HG03520 (cell line): ENCODE measurements around the gene RBM33.

Experiments
- ATAC-seq: cut with Tn5 transposase; IDR thresholded peaks from one replicate; pipeline ENCODE4 v1.9.1; 2021; ENCODE audit warnings: mild to moderate bottlenecking, moderate library complexity; ENCODE audit not compliant: unreplicated experiment

The RBM33 gene

DNA sequence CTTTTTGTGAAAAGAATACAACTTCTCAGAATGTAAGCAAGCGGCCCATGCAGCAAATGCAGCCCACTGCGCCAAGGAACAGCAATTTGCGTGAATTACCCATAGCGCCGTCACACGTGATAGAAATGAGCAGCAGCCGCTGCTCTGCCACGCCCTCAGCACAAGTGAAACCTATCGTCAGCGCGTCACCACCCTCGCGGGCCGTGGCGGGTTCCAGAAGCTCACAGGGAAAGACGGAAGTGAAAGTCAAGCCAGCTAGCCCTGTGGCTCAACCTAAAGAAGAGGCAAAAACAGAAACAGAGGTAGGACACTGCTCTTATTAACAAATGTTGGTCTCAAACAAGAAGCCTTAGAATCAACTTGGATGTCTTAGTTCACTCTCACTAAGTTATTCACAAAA lies 97.3 kb downstream of the RBM33 start:
- ATAC-seq, result no peak

GRCh38 chr7:155743177-155743576 lies 98.7 kb downstream of the RBM33 start:
- no peak for ATAC-seq

GRCh38 chr7:155744971-155745683 lies 100.7 kb downstream of the RBM33 start:
- ATAC-seq, result no peak

DNA sequence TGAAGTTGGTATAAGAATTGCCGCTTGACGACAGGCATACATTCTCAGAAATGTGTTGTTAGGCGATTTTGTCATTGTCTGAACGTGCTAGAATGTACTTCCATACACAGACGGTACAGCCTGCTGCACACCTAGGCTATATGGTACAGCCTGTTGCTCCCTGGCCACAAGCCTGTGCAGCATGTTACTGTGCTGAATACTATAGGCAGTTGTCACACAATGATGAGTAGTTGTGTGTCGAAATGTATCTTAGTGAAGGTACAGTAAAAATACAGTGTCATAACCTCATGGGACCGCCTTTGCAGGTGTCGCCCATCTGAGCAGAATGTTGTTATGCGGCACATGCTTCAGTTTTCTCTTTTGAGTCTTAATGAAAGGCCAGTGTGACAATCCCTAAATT lies 101.3 kb downstream of the RBM33 start:
- ATAC-seq, result peak; percentile 7

DNA sequence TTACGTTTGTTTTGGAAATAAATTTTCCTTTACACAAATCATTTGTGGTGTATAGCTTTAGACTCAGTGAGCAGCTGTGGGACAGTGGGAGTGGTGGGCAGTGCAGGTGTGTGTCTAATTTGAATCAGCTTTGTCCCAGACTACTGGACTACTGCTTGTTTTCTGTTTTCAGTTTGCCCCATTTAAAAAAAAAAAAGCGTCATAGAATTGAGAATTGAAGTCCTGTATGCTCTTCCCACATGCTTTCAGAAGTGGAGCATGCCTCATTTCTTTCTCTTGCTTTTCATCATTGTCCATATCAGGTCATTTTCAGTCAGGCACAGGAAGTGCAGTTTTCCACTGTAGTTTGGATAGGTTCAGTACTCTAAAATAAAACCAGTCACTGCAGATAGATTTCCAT lies 101.7 kb downstream of the RBM33 start:
- ATAC-seq, result peak; percentile 64

DNA sequence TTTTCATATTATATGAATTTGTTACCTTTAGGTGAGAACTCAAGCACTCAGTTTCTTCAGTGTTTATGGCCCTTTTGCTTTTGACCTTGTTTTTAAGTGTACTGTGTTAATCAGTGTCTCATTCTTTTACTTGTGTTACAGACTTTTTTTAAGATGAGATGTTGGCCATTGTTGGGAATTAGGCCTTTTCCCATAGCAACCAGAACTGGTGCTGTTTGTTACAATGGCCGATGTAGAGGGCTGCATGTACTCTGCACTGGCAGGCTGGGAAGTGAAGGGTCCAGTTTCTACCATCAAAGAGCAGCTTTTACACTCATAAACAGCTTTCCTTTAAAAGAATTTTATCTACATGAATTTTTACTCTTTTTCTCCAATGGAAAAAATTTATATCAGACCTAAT lies 102.7 kb downstream of the RBM33 start:
- ATAC-seq, result no peak

DNA sequence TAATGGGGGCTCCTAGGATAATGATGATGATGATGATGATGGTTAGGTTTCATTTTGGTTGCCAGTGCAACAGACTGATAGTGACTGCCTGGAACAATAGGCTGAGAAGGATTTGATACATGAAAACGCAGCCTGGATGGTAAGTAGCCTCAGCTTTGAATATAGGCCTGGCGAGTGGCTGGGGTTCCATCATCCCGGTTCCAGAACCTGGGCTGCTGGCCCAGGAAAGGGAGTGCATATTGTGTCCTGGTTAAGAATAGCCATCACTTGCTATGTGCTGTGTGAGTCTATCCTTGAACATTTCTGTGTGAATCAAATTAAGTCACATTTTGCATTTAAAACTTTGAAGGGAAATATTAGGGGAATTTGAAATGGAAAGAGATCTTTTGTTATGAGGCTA lies 105.1 kb downstream of the RBM33 start:
- ATAC-seq, result no peak

GRCh38 chr7:155750255-155751125 lies 106.0 kb downstream of the RBM33 start:
- ATAC-seq, result no peak

- ATAC-seq, result no peak
Measured at GRCh38 chr7:155751409-155751808, 106.9 kb downstream of the RBM33 start.

DNA sequence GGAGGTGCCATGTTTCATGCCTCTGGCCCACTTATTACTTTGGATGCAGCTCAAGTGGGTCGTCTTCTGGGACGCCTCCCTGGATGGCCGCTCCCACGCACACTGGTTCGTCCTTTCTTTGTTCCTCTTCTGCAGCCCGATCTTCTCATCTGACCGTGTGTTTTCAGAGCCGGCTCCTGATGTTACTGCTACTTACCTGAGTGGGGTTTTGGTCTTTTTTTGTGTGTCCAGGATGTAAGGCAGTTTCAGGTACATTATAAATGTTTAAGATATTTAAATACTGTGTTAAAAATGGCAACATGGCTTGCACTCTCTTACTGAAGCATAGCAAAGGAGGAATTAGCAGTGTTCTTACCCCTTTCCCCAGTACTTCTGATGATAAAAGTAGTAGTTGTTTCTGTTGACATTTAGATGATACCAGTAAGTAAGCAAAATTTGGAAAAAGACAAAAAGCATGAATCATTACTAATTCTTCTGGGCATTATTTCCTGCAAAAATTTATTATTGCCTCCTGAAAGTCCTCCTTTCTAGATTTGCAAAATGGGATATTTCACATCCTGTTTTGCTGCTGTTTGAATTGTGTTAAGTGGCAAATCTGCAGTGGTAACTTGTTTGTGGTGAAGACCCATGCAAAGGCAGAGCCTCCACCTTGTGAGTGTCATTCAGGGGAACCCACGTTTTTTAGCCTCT lies 108.4 kb downstream of the RBM33 start:
- ATAC-seq, result peak; percentile 49

- no peak for ATAC-seq
Measured at GRCh38 chr7:155753446-155753965, 109.0 kb downstream of the RBM33 start.

DNA sequence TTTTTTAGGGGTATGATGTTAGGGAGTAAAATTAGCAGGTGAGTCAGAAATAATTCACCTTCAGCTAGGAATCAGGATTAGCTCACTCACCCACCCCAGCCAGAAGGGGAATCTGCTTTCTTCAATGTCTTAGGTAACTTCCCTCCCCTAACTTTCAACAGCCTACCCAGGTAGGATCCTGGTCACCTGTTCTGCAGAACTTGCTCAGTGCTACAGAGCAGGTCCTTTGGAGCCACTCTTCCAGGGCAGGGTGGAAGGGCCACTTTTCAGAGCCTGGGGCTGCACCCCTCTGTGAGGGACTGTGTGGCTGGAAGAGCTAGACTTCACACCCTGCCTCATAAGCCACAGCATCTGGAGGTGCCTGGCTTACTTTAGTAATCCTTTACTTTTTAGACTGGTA lies 109.7 kb downstream of the RBM33 start:
- ATAC-seq, result no peak

- ATAC-seq, result no peak
Measured at GRCh38 chr7:155755026-155755425, 110.6 kb downstream of the RBM33 start.

DNA sequence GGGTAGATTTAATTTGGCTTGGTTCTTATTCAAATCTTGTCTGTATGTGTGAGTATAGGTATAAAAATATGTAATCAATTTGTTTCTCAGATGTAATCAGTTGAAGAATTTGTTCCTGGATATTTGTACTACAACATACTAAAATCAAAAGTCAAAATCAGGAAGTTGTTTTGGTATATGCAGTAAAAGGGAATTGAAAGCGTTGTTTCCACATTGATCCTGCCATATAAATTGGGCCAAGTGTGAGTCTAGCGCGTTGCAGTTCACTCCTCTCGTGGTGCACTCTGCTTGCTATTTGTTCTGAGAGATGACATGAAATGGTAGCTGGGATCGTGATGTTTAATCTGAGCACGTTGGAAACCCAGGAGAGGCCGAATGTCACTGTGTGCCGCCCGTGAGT lies 111.9 kb downstream of the RBM33 start:
- ATAC-seq, result no peak

- ATAC-seq, result no peak
Measured at GRCh38 chr7:155758348-155758747, 113.9 kb downstream of the RBM33 start.

GRCh38 chr7:155759740-155760430 lies 115.4 kb downstream of the RBM33 start:
- ATAC-seq, result no peak

GRCh38 chr7:155761162-155761561 lies 116.7 kb downstream of the RBM33 start:
- no peak for ATAC-seq

DNA sequence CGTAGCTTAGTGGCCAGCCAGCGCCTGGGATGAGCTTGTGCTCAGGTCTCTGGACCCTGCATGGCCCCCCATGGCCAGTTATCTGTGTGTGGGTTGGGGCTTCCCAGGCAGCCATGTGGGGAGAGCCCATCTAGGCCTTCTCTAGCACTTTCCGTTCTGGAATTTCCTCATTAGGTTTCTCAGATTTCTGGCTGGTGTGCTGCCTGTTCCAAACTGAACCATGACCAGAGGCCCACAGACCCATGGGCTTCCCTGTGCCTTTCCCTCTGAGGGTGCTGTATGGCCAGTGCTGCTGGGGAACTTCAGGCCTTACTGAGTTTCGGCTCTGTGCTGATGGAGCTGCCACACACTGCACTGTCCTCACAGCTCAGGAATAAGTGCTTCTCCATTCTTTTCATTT lies 117.6 kb downstream of the RBM33 start:
- no peak for ATAC-seq

GRCh38 chr7:155762655-155763054 lies 118.2 kb downstream of the RBM33 start:
- no peak for ATAC-seq

- no peak for ATAC-seq
Measured at GRCh38 chr7:155763122-155763521, 118.7 kb downstream of the RBM33 start.
